GM21423 (cell line): Measurements from ENCODE around the gene ENPP7.

Source experiments
- ATAC-seq: cut with Tn5 transposase; IDR thresholded peaks from one replicate; pipeline ENCODE4 v1.9.1; 2021; ENCODE audit warnings: mild to moderate bottlenecking, moderate library complexity; ENCODE audit not compliant: unreplicated experiment

ENPP7 gene

DNA sequence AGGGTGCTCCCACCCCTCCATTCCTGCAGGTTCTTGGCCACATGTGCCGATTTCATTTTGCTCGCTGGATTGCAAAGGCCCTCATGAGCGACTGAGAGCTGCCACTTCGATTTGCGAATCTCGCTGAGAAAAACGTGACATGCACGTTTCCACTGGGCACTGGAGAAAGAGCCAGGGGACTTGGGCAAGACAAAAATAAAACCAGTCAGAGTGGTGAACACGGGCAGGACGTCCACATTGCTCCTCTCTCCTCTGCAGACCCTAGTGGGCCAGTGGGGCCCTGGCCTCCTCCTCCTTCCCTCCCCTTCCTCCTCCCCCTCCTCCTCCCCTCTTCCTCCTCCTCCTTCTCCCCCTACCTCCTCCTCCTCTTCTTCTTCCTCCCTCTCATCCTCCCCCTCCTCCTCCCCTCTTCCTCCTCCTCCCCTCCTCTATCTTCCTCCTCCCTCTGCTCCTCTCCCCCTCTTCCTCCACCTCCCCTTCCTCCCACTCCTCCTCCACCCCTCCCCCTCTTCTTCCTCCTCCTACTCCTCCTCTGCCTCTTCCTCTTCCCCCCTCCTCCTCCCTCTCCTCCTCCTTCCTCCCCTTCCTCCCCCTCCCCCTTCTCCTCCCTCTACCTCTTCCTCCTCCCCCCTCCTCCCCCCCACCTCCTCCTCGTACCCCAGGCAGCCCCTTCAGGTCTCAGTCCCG, 28.1 kb upstream of the ENPP7 start:
- ATAC-seq, result no peak

DNA sequence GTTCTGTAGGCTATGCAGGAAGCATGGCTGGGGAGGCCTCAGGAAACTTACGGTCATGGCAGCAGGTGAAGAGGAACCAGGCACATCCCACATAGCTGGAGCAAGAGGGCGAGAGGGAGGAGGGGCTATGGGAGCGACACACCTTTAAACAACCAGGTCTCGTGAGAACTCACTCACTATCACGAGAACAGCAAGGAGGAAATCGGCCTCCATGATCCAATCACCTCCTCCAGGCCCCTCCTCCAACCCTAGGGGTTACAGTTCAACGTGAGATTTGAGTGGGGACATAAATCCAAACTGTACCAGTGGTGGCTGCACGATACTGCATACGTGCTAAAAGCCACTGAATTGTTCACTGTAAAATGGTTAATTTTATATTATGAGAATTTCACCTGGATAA, 26.1 kb upstream of the ENPP7 start:
- no peak for ATAC-seq

DNA sequence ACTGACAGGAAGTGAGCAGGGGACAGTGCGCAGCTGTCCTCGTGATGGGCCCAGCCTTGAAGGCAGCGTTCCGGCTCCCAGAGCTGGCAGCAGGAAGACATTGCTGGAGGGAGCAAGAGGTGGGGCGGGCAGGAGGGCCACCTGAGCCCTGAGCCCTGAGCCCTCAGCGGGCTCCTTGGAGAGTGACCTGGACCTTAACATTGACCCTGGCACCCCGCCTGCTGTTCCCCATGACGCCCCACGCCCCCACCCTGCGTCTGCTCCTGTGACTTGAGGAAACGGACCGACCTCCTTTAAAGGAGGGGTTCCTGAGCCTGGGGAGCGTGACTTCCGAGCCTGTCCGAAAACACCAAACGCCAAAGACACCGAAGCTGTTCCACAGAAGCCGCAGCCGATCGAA, 25.1 kb upstream of the ENPP7 start:
- no peak for ATAC-seq

DNA sequence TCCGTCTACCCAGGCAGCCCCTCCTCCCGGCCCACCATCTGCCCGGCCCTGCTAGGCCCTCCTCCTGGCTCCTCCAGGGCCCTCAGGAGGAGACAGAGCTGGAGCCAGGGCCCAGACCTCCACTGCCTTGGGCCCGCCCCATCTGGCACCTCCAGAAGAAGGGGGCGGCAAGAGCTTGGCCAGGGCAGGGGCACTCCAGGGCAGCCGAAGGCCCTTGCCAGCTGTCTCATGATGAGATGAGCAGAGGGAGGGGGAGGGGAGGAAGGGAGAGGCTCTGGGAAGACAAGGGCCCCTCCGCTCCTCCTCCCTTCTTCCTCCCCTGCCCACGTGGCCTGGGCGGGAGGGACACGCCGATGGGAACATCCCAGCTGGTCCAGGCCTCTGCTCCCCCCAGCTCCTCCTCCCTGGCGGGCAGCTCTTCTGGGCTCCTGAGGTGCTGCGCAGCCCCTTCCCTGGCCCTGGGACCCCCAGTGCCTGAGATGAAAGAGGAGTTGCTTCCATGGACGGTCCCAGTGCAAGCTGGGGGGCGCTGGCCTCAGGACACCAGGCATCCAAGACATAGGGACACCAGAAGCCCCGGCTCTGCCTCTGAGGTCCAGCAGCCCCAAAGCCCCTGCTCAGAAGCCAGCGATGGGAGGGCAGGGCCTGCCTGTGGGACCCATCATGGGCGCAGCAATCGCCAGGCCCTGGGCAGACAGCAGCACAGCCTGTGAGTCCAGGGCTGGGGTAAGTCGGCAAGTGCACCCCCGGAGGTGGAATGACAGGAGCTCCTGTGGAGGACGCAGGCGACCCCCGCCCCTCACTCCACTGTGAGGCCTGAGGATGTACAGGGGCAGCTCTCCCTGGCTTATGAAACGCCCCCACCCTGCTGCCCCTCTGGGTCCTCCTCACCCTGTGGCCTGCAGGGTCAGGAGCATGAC, 23.6 kb upstream of the ENPP7 start:
- no peak for ATAC-seq

DNA sequence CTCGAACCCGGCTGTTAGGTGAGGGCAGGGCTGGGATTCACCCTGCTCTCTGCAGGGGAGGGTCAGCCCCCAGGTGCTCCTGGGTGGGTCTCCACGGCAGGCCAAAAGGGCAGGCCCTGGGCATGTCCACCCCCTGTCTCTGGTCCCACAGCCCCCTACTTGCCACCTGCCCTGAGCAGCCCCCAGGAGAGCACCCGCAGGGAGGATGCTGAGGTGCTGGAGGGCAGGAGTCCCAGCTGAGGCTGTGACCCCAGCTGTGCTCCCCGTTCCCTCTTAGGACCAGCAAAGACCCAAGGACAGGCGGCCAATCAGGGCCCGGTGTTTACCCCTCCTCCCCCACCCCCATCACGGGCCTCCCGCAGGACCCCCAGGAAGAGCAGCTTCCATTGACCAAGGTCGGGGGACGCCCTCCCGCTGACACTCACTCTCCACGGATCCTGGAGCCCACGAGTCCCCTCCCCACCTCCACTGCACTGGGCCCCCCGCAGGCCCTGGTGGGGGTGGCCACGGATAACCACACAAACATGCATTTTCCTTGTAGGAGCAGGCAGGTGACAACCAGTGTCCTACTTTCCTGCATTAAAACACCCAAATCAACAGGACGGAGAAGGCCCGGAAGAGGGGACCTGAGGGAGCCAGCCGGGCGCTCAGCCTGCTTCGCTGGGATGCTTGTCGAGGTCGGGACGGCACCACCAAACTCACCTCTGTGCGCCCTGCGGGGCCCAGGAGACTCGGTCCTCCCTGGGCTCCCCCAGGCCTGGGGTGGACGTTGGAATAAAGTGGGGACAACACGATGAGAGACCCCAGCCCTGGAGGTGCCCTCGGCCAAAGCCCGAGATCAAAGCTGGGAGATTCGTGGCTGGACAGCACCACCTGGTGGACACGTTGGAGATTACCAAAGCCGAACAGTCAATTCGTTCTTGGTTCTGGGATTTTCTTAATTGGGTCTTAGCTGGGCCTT, 22.5 kb upstream of the ENPP7 start:
- ATAC-seq, result no peak

DNA sequence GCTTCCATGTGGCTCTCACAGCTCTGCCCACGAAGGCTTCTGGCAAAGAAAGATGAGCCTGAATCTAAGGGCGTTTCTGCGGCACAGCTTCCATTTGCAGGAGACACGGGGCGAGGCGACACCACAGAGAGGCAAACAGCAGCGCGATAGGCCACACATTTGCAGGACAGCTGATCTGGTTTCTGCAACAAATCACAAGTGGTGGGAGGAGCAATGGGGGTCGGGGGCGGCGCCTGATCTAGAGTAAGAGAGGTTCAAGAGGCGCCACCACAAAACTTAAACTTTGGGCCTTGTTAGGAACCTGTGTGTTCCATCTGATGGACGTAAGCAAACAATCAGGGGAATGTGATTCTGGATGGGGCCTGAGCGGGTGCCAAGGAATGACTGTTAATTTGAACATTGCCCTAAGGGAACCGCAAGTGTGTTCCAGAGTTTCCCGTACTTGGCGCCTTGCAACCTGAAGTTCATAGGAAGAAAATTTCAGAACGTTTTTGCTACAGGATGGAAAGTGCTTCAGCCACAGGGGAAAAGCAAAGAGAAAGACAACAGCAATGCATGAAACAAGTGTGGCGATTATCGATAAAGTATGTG, 18.9 kb upstream of the ENPP7 start:
- no peak for ATAC-seq

DNA sequence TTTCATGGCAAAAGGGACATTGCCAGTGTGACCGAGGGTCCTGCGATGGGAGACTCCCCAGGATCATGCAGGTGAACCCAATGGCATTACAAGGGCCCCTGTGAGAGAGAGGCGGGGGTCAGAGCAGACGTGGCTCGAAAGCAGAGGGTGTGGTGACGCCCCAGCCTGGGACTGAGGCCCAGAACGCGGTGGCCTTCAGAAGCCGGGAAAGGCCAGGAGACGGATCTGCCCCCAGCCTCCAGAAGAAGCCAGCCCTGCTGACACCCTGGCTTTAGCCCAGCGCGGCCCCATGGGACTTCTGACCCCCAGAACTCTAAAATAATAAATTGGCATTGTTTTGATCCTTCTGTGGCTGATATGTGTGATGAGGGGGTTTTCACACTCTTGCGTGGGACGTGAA, 17.4 kb upstream of the ENPP7 start:
- no peak for ATAC-seq

DNA sequence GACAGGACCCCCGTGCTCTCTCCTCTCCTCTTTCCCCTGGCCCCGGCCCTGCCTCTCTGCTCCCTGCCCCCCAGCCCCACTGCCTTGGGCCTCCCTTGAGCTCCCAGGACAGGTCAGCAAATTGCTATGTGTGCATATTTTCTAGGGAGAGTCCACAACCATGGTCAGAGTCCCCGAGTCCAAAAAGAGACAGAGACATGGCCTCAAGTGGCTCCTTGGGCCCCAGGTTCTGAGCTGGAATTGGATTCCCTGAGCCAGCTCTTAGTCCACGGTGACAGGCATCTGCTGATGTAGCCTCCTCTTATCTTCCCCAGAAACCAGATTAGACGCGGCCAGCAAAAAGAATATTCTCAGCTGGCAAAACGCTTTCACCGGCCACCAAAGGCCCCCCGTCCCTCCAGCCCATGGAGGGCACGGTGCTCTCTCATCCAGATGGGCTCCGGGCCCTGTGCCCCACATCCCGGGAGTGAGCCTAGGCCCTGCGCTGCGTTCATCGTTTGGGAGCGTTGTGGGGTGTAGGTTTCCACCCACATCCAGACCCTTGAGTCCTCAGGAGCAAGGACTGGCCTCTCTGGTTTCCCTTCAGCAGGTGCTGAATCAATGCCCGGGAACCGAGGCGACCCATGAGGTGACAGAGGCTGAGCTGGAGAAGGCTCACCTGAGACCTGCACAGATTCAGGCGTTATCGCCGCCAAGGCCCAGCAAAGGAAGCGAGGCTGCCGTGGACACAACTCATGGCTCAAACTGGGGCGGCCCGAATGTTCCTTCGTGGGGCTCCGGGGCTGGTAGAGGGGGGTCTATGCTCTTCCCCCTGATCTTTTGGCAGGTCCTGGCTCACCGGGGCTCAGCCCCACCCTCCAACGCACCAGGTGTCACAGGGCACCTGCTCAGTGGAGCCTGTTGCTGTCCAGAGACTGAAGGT, 16.3 kb upstream of the ENPP7 start:
- ATAC-seq, result no peak

DNA sequence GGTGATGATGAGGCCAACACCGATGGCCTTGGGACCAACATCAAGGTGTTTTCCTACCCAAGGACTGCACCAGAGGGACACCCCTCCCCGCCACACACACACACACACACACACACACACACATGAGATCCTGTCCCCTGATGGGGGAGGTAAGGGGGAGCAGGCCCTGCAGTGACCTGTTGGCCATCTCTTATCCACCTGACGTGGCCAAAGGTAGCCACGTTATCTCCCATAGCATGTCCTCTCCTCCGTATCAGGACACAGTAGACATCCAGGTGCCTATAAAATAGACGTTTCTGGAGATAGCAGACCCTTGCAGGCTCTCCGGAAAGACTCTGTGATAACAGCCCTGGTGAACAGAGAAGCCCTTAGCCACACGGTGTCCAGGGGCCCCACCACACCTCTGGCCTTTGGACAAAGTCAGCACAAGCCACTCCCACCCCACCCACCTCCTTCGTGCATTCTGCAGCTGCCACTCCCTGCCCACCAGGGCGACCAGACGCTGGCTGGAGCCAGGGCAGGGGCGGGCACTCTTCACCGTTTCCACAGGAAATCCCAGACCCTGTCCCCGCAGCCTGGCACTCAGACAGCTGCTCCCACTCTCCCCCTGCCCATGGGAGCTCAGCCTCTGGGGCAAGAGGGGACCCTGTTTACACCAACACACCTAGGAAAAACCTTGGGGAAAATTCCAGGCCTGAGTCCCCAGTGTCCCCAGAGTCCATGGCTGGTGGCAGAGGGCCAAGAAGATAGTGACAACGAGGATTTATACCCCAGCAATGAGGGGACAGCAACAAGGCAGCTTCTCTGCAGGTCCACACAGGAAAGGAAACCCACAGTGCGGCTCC, 15.4 kb upstream of the ENPP7 start:
- ATAC-seq, result no peak

DNA sequence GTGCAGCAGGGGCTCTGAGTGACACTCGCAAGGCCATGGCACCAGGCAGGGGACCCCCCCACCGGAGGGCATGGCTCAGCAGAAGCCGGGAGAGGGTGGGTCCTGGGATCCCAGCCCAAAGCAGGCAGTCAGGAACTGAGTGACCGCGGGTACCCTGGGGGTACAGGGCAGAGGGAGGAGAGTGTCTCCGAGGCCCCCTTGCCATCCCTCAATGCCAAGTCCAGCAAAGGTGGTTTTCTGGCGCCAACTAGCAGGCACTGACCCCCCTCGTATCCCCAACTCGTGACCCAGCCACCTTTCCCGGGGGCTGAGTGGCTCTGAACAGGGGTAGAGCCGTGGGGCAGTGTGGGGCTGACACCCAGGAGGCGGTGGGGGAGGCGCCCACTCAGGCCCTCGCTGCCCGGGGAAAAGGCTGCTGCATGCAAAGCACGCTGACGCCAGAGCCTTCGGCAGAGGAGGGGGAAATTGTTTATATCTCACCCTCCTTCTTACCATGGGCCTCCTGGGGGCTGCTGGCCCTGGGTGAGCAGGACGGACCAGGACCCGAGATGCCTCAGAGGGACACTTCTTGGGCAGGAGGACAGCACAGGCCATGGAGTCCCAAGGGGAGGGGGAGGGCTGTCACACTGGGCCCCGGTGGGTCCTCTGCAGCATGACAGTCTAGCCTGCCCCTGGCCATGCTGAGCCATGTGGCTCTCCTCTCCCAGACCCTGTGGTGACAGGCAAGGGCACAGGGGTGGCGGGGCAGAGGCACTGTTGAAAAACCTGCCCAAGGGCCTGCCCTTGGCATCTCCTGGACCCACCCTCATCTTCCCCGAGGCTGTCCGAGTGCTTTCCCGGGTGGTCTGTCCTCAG, 14.6 kb upstream of the ENPP7 start:
- no peak for ATAC-seq

DNA sequence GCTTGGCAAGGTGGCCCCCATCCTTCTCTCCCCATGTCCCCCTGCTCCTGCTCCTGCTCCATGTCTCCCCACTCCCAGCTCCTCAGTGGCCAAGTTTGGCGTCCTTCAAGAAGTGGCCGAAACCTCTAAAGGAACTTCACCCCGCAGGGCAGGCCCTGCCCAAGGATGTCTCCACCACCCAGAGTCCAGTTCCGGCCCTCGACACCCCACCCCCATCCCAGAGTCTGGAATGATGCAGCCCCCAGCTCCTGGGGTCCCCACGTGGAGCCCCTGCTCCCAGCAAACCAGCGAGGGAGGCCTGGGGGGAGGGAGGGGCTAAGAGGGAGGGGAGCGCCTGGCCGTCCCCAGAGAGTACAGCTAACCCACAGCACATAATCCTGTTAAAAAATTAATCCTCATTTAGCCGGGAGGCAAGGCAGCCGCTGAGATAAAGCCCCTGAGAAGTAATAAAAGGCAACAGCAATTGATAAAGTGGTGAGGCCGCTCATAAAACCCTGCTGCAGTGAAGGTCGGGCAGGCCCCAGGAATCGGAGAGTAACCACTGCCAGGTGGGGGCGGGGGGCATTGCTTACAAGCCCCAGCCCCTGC, 9.9 kb upstream of the ENPP7 start:
- ATAC-seq, result no peak

DNA sequence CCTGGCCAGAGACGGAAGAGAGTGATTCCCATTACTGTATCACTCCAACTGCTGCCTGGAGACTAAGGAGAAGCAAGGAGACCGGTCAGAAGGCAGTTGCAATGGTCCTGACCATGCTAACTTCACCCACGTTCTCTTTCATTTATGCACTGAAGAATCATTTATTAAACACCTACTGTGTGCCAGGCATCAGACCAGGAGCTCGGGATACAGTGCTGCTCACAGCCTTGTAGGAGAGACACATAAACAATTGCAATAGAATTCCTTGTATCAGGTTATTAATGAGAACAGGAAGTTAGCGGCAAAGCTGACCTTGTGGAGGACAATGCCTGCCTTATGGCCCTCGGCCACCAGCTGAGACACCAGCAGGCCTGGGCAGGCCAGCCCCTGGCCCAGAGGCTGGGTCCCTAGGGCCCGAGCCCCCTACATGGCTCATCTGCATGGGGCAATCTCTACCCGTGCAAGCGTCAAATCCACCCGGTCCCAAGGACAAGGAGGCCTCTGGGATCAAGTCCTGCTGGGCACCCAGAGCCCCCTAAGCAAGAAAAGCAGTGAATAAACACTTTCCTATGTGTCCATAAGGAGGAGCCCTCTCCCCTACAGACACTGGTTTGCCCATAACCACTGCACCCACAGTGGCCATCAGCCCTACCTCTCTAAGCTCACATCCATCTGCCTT, 8.6 kb upstream of the ENPP7 start:
- ATAC-seq, result no peak

DNA sequence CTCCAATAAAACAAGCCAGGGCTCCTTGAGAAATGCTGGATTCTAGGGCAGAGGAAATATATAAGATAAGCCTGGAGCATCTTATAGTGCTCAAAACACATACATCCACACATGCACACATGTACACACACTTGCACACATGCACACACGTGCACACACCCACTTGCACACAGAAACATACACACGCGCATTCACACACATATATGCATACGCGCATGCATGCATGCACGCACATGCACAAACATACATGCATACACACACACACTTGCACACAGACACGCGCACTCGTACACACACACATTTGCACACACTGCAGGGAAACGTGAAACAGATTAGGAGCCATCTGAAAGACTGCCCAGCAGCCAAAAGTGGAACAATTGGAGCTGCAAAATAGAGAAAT, 8.0 kb upstream of the ENPP7 start:
- no peak for ATAC-seq

DNA sequence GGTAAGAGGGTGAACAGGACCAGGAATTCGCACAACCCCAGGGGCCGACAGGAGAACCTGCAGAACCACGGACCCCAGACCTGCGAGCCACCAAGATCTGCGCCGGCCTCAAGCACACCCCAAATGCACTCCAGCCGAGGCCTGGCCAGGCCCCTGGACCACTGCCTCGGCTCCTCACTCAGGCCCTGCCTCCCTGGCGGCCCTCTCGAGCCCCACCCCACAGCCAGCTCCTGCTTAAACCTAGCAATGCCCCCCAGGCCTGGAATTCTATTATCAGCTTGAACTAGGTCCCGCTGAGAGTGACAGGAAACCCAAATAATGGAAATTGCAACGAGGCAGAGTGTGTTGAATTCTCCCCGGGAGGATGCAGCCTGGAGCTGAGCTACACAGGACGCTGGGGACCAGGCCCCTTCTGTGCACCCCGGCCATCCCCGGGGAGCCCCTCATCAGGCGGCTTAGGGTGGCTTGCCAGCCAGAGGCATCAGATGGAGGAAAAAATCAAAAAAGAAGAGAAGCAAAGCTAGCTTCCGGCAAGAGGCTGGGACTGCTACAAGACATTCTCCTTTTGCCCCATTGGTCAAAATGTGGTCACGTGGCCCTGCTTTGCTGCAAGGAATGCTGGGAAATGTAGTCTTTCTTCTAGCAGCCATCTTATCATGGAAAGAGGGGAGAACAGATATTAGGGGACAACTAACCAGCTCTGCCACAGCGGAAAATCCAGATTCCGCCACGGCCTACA, 2.4 kb upstream of the ENPP7 start:
- ATAC-seq, result no peak

DNA sequence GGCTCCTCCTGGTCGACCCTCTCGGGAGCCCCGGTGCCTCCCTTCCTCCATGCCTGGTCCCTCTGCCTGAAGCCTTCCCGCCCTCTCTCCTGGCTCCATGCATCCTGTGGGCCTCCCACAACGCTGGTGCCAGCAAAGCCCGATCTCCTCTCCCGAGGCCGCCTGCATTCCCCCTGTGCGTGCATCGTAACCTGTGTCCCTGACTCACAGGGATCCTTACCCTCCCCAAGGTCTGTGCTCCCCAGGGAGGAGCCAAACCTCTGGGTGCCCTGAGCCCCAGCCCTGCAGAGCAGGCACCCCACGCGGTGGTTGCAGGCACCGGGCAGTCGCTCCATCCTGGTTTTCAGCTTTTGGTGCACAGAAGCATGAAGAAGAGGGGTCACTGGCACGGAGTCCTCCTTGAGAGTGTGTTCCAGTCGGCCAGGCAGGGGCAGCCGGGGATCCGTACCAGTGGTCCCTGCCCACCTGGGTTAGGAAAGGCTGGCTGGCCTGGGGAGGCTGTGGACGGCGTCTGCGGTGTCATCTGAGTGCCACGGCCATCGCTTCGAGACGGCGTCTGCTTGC, 1.8 kb upstream of the ENPP7 start:
- no peak for ATAC-seq

DNA sequence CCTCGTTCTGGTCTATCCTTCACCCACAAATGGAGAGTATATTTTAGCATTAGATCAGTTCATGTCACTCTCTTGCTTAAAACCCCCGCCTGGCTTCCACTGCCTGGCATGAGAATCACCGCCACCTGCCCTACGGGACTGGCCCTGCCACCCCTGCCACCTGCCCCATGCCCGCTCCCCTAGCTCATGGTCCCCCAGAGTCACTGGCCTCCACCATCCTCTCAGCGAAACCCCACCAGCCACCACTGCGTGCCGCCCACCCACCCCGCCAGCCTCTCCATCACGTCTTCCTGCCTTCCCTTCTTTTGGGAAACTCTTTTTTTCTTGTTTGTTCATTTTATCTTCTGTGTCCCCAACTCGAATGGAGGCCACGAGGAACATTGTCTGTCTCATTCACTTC, 982 bp upstream of the ENPP7 start:
- ATAC-seq, result no peak
